Stimulated activated CD4-positive, alpha-beta T cell treated with anti-CD3 and anti-CD28 coated beads, Interleukin-12 subunit alpha, Interleukin-12 subunit beta, amount 100 ng/mL, for 48 hours (primary cell): ENCODE results near the gene ADAMTSL2.

Experiments
- DNase-seq, 3 donors: peaks; one replicate each; pipeline ENCODE4 v3.0.0-alpha.2; 2020; ENCODE audit warnings: low read depth in 2 of 3, low spot score in 1 of 3

The ADAMTSL2 gene

GRCh38 chr9:133534346-133535291, at the start of gene ADAMTSL2:
Gene ADAMTSL2 (plus strand): TSS chr9:133534704. CDS start chr9:133536713, 2,009 bp downstream.
- peak in 1 of 3 donors; percentile 4 for DNase-seq

- DNase-seq: no peak
Observed at GRCh38 chr9:133485531-133486260, 48.8 kb upstream of the ADAMTSL2 start.

DNA sequence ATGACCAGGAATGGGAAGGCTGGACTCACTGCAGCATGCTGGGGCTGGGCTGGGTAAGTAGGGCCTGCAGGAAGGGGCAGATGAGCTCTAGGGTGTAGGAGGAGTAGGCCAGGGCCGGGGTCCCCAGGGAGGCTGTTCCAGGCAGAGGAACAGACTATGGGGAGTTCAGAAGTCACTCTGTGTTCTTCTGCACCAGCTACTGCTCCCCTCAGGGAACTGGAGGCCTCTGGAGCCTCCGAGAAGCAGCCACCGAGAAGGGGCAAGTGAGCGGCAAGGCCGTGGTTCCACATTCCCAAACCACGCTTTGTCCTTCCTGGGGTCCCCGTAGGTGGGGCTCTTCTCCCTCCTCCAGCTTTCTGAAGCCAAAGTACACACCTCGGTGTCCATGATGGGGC, 47.2 kb upstream of the ADAMTSL2 start:
- DNase-seq: no peak

DNA sequence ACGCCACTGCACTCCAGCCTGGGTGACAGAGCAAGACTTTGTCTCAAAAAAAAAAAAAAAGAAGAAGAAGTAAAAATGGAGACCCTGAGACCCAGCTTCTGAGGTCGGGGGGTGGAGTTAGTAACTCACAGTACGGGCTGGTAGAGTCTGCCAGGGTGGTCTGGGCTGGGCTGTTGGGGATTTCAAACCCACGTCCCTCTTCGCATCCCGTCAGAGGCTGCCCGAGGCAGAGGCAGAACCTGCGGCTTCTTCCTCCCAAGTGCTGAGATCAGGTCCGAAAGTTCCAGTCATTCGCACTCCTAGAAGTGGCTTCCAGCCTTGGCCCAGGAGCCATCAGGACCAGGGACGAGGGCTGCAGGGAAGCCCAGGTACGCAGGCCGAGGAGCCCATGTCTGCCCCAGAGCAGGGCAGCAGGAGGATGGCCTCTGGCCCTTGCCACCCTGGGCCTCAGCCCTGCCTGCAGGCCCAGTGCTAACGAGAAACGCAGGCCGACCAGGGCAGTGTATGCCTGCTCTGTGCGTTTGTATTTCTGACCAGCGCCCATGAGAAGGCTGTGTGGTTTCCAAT, 45.7 kb upstream of the ADAMTSL2 start:
- no peak for DNase-seq

DNA sequence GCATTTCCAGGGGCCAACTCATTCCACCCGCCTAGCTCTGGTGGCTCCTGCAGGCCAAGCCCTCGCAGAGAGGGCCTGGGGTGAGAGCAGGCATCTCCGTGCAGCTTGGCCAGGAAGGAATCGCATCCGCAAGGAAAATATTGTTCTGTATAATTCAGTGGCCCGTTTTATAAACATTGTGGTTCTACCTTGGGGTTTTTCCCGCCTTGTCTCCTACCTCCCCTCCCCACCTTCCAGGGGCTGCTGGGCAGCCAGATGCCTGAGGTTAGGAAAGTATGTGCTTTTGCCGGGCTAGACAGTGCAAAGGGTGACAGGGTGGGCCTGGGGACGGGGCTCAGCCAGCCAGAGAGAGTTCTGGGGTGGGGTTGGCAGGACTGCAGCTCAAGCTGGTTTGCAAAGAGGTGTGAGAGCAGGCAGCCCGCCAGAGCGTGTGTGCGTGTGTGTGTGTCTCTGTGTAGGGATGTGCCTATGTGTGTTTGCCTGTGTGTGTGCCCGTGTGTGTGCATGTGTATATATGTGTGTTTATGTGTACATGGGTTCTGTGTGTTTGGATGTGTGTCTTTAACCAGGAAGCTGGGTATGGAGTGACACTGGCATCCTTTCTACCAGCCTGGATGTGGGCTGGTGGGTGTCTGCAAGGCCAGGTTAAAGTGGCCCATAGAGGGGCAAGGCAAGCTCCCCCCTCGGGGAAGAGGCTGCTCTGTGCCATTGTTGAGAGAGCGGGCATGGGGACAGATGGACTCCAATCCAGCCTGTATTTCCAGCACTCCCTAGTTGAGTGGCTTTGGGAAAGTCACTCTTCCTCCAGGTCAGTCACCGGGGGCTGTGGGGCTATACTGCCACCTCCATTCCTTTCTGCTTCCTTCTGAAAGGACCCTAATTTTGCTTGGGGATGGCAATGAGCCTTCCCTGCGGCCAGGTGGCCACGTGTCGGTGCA, 45.0 kb upstream of the ADAMTSL2 start:
- DNase-seq: no peak

- no peak for DNase-seq
Observed at GRCh38 chr9:133490201-133490681, 44.3 kb upstream of the ADAMTSL2 start.

- no peak for DNase-seq
Observed at GRCh38 chr9:133490865-133491655, 43.4 kb upstream of the ADAMTSL2 start.

DNA sequence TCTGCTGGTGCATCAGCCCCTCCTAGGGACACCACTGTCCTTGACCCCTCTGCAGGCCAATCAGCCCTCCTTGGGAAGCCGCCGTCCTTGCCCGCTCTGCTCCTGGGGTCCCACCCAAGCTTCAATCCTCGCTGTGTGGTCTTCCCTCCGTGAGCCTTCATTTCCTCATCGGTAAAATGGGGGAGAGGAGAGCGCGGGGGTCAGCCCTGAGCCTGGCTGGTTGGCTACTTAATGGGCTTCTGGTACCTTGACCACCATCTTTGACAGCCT, 42.9 kb upstream of the ADAMTSL2 start:
- no peak for DNase-seq

DNA sequence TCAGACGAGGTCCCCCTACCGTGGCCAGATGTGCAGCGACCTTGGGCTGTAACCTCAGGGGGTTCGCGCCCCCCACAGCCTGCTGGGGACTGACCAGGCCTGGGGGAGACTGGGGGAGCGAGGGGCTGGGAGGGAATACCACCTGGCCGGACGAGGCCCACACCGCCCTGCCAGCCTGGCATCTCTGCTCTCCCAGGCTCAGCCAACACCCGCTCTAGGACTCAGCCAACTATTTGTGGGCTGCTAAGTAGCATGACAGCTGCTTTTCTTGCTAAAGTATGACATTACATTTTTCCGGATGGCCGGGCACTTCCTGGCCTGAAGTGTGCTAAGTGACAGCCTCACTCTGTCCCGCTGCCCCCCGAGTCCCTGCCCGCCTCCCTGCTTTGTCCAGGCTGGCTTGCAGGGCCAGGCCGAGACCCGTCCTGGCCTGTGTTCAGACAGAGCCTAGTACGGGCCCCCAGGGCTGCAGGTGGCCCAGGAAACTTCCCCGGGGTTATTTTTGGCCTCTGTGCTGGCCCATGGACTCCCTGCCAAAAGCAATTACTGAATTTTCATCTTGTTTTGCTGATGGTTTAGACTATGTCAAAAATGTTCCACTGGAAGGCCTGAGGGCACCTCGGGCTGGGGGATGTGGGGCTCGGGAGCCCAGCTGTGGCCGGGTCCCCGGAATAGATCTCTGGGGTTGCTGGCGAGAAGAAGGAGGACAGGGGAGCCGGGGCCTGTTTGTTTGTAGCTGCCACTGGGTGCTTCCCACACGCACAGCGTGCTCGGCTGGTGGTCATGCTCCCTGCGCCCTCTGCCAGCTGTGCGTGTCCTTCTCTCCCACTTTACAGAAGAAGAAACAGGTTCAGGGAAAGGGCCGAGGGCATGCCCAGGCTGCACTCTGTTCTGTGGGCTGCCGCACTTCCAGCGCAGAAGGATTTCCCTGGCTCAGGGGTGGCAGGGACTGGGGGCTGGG, 42.2 kb upstream of the ADAMTSL2 start:
- no peak for DNase-seq

DNA sequence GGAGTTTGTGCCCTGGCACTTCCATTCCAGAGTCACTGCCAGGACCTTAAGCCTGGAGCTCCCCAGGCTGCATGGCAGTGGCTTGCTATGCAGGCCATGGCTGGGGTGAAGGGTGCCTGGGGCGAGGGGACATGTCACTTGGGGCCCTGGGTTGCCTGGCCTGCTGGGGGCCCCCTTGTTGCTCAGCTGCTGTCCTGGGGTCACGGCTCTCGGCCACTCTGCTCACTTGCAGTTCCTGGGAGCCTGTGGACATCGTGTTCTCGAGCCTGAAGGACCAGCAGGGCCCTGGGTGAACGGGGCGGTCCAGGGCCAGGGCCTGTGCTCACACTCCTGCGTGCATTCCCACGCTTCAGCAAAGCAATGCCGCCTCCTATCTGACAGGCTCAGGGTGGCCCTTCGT, 41.1 kb upstream of the ADAMTSL2 start:
- no peak for DNase-seq

DNA sequence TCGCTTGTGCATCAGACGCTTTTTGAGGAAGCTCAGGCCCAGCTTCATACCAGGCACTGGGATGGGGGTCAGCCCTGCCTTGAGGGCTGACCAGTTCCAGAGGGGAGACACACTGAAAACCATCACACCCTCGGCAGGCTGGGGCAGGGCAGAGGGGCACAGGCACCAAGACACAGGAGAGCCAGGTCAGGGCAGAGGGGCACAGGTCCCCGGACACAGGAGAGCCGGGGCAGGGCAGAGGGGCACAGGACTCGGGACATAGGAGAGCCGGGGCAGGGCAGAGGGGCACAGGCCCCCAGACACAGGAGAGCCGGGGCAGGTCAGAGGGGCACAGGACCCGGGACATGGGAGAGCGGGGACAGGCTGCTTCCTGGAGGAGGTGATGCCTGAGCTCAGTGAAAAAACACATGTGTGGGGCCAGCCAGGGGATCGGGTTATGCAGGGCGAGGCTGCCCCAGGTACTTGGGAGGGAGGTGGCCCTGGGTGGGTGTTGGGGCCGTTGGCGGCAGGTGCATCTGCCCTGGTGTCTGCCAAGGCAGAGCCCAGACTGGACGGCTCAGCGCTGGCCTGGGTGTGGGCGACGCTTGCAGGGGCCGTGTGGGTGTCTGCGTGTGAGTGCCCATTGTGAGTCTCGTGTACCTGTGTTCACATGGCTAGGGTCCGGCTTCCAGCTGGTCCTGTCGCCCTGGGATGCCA, 40.5 kb upstream of the ADAMTSL2 start:
- no peak for DNase-seq

DNA sequence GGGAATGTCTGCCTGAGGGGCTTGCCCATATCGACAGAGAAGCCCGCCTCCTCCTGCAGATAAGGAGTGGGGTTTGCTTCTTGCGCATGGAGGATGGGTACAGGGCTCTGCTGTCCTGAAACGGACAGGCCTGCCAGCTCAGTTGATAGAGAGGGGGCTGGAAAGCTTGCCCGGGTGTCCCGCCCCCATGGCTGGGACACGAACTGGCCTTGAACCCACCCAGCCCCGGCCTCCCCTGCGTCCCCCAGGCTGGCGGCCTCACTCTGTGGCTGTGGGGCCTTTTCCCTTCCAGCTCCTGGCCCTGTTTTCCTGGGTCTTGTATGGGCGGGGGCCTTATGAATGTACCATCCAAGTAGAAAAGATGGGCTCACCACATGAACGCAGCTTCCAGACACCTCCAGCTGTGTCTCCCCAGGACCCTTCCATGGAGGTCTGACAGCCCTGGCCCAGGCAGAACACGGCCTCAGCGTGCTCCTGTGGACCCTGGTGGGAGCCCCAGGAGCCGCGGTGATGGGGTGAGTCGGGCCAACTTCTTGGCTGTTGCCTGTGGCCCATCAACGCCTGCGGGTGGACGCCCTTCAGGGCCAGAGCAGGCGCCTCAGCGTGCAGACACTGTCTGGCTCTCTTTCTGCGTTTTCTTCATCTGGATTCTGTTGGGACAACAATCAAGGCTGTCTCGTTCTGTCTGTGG, 39.7 kb upstream of the ADAMTSL2 start:
- DNase-seq: no peak

DNA sequence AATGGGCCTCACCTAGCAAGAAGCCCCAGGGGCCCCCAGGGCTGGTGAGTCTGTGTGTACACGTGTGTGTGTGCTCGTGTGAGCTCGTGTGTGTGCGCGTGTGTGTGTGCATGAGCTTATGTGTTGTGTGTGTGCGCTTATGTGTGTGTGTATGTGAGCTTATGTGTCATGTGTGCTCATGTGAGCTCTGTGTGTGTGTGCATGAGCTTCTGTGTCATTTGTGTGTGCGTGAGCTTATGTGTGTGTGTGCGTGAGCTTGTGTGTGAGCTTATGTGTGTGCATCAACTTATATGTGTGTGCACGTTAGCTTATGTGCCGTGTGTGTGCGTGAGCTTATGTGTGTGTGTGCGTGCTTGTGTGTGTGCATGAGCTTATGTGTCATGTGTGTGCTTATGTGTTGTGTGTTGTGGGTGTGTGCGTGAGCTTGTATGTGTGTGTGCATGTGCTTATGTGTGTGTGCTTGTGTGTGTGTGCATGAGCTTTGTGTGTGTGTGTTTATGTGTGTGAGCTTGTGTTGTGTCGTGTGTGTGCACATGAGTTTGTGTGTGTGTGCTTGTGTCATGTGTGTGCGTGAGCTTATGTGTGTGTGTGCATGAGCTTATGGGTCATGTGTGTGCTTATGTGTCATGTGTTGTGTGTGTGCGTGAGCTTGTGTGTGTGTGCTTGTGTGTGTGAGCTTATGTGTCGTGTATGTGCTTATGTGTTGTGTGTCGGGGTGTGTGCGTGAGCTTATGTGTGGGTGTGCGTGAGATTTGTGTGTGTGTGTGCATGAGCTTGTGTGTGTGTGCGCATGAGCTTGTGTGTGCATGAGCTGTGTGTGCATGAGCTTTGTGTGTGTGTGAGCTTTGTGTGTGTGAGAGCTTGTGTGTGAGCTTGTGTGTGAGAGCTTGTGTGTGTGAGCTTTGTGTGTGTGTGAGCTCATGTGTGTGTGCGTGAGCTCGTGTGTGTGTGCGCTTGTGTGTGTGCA, 38.9 kb upstream of the ADAMTSL2 start:
- no peak for DNase-seq

DNA sequence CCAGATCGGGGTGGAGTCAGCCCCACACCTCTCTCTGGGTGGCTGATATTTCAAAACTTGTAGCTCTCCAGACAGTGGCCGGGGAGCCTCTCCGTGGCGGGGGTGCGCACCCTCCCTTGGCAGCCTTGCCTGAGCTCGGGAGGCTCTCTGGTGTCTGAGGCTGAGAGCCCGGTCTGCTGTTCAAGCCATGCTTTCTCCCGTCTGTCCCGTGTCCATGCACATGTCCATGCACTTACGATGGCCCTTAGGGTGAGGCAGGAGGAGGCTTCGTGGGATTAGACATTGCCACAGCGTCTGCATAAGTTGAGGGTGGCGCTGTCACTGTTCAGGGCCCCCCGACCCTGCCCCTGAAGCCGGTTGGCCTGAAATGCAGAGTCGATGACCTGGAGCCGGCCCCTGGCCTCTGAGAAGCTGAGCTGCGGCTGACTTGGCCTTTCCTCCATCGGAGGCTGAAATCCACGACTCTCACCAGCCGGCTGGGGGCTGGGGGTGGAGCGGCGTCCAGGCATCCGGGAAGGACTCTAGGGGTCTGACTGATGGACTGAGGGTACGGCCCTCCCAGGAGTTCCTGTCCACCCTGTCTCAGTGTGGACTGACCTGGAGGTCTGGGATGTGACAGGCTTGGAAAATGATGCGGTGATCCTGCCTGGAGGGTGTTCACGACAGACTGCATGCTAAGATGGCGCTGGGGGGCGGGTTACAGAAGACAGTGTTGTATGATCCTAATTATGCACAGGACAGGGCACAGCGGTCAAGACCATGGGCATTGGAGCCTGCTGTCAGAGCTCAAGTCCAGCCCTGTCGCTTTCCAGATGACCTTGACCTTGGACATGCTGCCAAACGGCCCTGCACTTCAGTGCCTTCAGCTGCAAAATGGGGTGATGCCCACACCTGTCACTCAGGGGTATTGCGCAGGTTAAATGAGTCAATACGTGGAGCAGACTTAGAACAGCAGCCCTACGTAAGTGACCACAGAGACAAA, 37.4 kb upstream of the ADAMTSL2 start:
- no peak for DNase-seq

- DNase-seq: no peak
Observed at GRCh38 chr9:133499132-133499891, 35.2 kb upstream of the ADAMTSL2 start.
